Measurements from ENCODE around the gene OR51I2.

The OR51I2 gene, protein sequence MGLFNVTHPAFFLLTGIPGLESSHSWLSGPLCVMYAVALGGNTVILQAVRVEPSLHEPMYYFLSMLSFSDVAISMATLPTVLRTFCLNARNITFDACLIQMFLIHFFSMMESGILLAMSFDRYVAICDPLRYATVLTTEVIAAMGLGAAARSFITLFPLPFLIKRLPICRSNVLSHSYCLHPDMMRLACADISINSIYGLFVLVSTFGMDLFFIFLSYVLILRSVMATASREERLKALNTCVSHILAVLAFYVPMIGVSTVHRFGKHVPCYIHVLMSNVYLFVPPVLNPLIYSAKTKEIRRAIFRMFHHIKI

GRCh38 chr11:5449023-5449422, at the start of gene OR51I2:
Gene OR51I2, plus strand, starts transcription at chr11:5449323. Its CDS starts 4,166 bp downstream, at chr11:5453489.
- DNase-seq (ENCODE audit: low spot score), result no peak

- DNase-seq (ENCODE audit: low spot score), result no peak
These were observed 44.0 kb upstream of the OR51I2 start for GRCh38 chr11:5405173-5405572.

- no peak for DNase-seq (ENCODE audit: low spot score)
These were observed 28.1 kb upstream of the OR51I2 start for GRCh38 chr11:5420993-5421392.

- DNase-seq (ENCODE audit: low spot score), result no peak
These were observed 27.3 kb upstream of the OR51I2 start, which contains the start of gene OR51Q1 for GRCh38 chr11:5421811-5422210. Gene OR51Q1, plus strand, starts transcription at chr11:5422111. Its CDS starts 90 bp downstream, at chr11:5422201.

DNA sequence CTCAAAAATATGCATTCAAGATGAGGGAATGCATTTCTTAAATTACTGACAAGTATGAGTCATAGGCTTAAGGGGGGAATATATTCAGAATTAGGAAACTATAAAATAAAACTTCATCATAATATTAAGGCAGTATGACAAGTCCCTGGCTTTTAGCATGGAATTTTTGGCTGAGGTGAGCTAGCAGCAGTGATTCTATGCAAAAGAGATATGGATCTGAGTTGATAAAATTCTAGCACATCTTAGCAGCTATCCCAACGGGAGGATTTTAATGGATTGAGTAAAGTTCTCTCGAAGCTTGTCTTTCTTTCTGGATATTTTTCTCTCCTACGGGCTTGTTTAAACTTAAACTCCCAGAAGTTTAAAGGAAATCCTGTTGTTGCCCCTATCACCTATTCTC, 26.0 kb upstream of the OR51I2 start:
- no peak for DNase-seq (ENCODE audit: low spot score)

DNA sequence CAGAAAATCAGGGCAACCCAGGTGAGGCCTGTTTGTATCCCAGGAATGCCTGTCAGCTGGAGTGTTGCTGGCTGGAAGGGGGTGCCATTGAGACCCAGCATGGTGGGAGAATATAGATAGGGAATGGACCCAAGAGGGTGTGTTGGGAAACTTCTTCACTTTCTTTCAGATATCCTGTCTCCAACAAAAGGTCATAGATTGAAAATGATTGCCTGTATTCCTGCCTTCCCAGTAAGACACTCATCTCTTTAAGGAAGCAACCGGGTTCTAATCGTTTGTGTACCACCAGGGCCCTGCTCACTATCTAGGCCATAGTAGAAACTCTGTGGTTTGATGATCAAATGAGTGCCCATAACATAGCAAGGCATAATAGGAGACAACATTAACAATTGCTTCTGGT, 7.7 kb upstream of the OR51I2 start, which contains the start of gene OR51I1:
Gene OR51I1 (minus strand): TSS at position 101 of the 400 bp plus-strand sequence. CDS start 0 bp downstream, at position 101.
- DNase-seq (ENCODE audit: low spot score), result no peak

- no peak for DNase-seq (ENCODE audit: low spot score)
These were observed 5.2 kb upstream of the OR51I2 start for GRCh38 chr11:5443835-5444393.

DNA sequence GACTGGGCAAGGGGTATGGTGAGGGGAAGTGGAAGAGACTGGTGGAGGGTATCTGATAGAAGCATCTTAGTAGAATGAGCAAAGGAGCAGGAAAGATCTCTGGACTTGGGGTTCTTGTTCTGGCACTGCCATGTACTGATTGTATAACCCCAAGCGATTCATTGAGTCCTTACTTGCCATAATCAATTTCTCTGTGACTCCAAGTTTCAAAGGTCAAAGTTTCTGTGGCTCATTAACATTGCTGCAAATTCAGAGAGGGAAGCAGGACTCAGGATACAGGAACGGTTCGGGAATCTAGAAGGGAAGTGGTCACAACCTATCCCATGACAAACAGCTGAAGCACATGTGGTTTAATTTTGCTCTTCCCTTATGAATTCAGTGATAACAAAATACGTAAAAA, 309 bp downstream of the OR51I2 start:
- DNase-seq (ENCODE audit: low spot score), result no peak

DNA sequence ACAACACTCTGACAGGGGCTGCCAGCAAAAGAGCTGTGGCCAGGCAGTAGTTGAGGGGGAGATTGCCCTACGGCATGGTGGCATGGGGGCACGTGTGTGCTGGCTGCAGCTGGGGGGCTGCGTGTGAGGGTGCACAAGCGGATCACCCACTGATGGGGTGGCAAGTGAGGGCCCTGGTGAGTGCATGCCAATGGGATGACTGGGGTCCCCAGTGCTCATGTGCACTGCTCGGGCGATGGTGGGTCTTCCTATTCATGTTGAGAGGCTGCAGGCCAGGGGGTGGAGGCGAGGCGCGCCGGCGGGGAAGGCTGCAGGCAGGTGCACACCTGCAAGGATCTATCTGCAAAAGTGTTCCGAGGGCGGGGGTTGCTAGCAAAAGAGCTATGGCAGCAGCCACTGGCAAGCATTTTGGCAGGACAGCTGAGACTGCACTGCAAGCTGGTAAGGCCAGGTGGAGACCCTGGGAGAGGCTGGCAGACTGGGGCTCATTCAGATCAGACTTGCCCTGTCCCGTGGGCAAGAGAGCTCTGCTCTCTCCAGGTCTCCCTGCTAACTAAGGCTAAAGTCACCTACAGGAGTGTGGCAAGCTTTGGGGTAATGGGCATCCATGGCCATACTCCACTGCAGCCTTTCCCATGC, 12.0 kb downstream of the OR51I2 start:
- DNase-seq (ENCODE audit: low spot score), result no peak

DNA sequence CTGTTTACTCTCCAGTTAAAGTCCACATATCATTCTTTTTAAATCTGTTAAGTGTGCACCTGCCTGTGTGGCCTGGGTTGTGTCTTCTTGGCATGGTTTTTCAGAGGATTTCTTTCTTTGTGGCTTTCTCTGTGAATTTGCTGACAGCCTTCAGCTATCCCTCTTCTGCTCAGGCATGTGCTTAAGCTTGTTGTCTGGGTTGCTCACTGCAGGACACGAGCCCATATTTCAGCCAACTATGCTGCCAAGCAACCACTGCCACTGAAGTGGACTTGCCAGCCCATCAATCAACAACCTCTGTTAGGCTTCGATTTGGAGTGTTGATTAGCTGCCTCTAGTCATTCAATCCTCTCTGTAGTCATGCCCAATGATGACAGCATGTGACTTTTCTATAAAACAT, 18.4 kb downstream of the OR51I2 start:
- DNase-seq (ENCODE audit: low spot score), result no peak

DNA sequence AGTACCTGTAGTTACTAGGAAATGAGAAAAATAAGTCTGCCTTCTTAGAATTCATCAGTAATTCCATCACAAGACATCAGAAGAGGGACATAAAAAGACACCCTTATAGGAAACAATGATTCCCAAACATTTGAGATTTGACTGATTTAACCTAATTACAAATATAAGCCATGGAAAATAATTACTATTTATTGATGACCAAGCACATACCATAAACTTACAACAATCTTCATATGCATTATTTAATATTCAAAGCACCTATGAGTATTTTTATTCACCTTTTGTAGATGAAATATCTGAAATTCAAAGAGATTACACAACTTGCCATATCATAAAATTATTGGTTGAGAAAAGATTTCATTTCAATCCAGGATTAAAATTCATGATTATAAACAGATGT, 24.8 kb downstream of the OR51I2 start:
- DNase-seq (ENCODE audit: low spot score), result no peak

GRCh38 chr11:5476186-5476819, 27.2 kb downstream of the OR51I2 start:
- peak; percentile 63 for DNase-seq (ENCODE audit: low spot score)

DNA sequence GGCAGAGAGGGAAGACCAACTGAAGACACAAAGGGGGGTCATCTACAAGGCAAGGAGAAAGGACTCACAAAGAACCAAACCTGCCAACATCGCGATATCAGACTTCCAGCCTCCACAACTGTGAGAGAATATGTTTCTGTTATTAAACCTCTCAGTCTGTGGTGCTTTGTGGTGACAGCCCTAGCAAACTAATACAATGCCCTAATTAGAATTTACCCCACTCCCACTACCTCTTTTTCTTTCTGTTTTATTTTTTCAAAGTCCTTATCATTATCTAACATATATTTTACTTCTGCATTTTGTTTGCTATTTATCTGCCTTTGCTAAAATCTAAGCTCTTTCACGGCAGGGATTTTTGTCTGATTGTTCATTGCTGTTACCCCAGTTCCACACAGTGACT, 36.9 kb downstream of the OR51I2 start:
- no peak for DNase-seq (ENCODE audit: low spot score)

DNA sequence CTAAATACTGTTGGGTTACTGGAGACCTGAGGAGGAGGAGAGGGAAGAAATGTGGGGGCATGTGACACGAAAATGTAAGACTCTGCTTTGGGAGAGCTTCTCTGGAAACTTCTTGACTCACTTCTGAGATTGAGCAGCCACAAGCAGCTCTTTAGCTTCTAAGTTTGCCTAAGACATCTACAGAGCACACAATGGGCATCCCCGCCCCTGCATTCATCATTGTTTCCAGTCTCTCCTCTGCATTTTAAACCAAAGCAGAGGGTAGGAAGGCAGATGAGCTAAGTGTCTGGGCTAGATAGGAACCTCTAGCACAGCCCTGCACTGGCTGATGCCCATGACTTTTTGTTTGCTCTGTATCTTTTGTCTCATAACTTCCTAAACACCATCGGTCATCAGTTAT, 37.3 kb downstream of the OR51I2 start:
- no peak for DNase-seq (ENCODE audit: low spot score)

DNA sequence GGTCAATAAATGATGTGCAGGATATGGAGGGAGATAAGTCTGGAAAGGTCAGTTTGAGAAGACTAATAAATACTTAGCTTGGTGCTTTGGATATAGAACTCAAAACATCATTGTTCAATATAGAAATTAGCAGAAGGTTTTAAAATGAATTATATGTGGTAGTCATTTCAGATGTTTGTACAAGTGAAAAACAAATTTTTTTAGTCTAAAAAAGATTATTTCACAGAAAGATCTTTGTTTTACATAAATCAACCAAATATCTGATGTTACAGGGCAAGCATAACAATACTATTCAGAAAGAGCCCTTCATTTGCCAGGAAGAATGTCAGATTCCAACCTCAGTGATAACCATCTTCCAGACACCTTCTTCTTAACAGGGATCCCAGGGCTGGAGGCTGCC, 39.3 kb downstream of the OR51I2 start, which contains the start of gene OR52D1:
Gene OR52D1 (plus strand): TSS at position 301 of the 400 bp plus-strand sequence. CDS start 22 bp downstream, at position 323.
- no peak for DNase-seq (ENCODE audit: low spot score)

- no peak for DNase-seq (ENCODE audit: low spot score)
These were observed 39.8 kb downstream of the OR51I2 start for GRCh38 chr11:5488798-5489399.

DNA sequence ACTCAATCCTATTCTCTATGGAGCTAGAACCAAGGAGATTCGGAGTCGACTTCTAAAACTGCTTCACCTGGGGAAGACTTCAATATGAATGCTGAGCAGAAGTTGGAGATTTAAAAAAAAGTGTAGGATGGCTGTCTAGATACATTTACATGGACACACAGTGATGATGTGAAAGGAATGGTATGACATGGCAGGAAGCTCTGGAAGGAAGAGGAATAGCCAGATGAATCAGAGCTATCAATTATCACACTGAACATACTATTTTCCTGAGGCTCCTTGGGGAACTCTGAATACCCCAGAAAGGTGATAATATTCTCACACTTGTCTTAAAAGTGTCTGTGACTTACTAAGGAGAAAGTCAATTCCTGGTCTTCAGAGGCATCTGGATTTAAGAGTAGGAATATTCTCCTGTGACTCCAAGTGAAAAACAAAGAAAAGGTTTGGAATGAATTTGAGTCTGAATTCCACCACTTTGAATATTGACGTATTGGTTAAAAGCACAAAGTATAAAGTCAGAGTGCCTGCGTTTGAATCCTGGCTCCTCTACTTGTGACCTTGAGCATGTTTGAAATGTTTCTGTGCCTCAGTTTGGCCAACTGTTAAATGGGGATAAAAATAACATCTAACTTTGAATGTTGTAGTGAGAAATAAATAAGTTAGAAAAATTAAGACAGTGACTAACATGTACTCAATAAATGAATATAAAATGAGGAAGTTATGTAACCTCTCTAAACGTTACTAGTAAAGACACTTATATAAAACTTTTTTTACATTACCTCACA, 40.6 kb downstream of the OR51I2 start:
- DNase-seq (ENCODE audit: low spot score), result no peak

DNA sequence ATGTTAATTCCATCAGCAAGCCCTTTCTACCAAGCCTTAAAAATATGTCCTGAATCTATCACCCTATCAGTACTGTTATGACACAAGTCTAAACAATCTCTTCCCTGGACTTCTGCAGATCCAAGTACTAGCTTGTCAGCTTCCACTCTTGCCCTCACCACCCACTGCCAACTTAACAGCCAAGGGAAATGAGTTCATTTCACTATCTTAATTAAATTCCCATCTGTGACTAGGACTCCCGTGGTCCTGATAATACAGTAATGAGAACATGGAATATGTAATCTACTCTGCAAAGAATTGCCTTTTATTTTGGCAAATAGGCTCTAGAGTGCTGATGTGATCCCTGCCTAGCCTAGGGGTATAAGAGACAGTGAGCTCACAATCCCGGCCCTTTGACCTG, 50.5 kb downstream of the OR51I2 start:
- no peak for DNase-seq (ENCODE audit: low spot score)

DNA sequence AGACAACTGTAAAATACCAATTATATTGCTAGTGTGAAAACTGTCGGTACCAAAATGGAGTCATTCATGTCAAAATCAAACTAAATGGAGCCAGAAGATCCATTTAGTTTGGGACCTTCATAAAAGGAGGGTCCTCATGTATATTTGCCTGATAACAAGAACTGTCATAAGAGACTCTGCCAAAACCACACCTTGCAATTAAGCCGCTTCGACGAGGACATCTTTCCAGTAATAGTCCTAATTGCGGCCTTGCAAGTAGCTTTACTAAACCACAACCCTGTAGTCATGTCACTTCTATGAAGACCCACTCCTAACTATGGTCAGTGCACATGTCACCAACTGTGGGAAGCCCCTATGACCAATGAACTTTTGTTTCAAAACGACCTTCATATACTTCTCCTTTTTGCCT, 51.3 kb downstream of the OR51I2 start:
- no peak for DNase-seq (ENCODE audit: low spot score)

DNA sequence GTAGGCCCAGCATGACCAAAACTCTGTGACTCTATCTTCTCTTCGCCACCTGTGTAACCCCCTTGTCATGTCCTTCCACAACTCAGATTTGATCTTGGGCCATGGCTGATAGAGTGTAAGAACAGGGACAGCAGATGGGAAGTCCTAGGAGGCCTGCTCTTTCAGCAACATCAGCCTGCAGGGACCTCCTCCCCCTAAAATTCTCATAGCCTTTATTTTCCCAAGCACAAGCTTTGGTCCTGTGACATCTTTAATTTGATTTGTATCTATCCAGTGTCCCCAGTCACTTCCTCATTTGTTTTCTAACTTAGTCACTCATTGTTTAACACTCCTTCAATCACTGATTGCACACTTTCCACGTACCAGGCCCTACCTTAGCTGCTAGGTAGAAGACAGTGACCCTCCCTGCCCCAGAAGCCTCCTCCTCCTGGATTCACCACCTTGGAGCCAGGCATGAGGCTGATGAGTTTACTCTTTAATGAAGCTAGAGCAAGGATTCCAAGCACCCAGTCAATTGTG, 55.3 kb downstream of the OR51I2 start:
- no peak for DNase-seq (ENCODE audit: low spot score)

All from Ammon's horn (tissue), 1 donor.